GM12873 (cell line): ENCODE results near the gene PAXIP1.

ENCODE experiments used
- TF ChIP-seq, protein P1 (sequence below): IDR thresholded peaks from 2 replicates; pipeline ENCODE4 v1.5.1; 2012; ENCODE audit warnings: low read depth, mild to moderate bottlenecking, moderate library complexity, low read length, control low read depth; ENCODE audit not compliant: insufficient read depth; ENCODE audit errors: missing control alignments

The PAXIP1 gene

DNA sequence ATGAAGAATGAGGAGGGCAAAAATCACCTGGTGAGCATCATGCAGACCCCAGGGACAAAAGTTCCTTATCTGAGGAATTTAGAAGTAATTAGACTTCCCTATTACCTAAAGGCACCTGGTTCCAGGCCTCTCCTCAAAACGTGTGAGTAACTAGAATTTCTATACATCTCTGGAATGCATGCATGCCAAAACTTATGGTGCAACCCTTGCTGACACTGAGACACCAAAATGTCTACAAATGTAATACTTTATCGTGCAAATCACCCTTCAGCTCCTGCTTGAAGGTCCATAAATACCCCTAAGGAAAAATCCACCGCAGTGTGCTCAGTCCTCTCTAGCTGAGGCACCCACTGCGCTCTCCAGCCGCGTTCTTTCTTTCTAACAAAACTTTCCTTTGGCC, 84.2 kb downstream of the PAXIP1 start:
- TF ChIP-seq, protein P1, sequence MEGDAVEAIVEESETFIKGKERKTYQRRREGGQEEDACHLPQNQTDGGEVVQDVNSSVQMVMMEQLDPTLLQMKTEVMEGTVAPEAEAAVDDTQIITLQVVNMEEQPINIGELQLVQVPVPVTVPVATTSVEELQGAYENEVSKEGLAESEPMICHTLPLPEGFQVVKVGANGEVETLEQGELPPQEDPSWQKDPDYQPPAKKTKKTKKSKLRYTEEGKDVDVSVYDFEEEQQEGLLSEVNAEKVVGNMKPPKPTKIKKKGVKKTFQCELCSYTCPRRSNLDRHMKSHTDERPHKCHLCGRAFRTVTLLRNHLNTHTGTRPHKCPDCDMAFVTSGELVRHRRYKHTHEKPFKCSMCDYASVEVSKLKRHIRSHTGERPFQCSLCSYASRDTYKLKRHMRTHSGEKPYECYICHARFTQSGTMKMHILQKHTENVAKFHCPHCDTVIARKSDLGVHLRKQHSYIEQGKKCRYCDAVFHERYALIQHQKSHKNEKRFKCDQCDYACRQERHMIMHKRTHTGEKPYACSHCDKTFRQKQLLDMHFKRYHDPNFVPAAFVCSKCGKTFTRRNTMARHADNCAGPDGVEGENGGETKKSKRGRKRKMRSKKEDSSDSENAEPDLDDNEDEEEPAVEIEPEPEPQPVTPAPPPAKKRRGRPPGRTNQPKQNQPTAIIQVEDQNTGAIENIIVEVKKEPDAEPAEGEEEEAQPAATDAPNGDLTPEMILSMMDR = no peak

DNA sequence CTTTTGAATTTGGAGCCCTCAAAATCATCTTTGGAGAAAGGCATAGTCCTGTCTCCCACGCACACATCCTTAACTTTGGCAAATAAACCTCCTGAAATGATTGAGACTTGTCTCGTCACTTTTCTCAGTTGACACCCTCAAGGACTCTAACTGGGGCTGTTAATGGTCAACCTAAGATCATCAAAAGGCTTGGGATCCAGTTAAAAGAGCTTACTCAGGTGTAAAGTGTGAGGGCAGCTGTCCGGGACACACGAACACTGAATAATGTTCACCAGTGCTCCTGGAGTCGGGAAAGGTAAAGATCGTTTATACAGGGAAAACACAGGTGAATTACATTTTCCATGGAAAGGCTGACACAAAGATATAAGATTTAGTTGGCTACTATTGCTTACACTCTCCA, 84.7 kb downstream of the PAXIP1 start:
- TF ChIP-seq, protein P1 = no peak

DNA sequence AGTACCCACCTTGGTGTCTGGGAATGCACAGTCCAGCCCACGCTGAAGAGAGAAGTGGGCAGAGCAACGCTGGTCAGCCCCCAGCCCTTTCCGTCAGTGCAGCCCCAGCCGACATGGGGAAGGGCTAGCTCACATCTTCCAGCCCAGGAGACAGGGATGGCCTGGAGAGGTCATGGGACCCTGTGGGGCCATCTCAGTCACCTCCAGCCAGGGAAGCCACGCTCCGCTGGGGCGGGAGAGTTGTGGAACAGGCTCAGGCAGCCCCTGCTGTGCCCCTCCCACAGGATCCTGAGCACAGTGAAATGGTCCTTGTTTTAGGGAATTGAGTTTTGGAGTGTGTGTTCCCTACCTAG, 85.1 kb downstream of the PAXIP1 start:
- TF ChIP-seq, protein P1 = no peak

- TF ChIP-seq, protein P1 = no peak
Observed at GRCh38 chr7:154916856-154917807, 85.8 kb downstream of the PAXIP1 start.

DNA sequence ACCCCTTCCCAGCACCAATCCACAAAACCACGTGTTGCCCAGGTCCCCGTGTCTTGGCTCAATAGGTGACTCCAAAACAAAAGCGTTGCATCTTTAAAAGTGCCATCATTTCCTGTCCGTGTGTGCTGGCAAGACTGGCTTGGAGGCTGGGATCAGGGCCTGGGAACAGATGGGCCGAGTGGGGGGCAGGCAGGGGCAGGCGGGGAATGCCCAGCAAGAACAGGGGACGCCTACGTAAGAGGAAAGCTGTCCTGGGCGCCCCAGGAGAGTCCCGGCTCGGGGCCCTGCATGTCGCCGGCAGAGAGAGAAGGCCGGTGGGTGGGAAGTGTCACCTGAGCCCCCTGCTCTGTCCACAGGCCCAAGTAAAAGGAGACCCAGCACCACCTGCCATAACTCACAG, 86.5 kb downstream of the PAXIP1 start:
- TF ChIP-seq, protein P1 = no peak

- TF ChIP-seq, protein P1 = no peak
Observed at GRCh38 chr7:154915600-154915999, 87.3 kb downstream of the PAXIP1 start.

DNA sequence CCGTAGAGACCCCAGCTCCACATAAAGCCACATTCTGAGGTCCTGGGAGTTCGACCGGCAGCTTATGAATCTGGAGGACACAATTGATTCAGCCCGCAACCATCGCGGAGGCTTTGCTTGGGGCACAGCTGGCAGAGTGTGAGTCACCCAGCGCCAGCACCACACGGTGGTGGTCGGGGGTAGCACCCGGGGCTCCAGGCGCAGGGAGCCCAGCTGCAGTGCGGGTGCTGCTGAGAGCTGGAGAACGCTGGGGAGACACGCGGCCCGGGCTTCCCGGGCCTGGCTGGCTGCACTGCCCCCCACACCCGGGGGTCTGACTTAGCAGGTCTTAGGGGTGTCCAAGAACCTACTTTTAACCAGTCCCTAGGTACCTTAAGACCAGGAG, 87.9 kb downstream of the PAXIP1 start:
- TF ChIP-seq, protein P1 = no peak
